Hepatocyte (in vitro differentiated cells): ENCODE measurements around the gene RAB3GAP2. TPM values are rescaled to one million over a fixed set of nuclear protein-coding genes. Genes with fewer than 3 reads are reported as not detected.

Source experiments
- DNase-seq: peaks from one replicate; pipeline ENCODE4 v3.0.0-alpha.2; 2016; ENCODE audit warnings: low spot score
- H2AFZ ChIP-seq: fragments of 200-600 bp; sonication (generic); 2 replicates; pipeline ENCODE4 v1.6.0; 2016; ENCODE audit warnings: antibody characterized with exemption, mild to moderate bottlenecking
- H3K27ac ChIP-seq: fragments of 200-600 bp; sonication (generic); 2 replicates; pipeline ENCODE4 v1.5.1; 2016; ENCODE audit warnings: mild to moderate bottlenecking
- H3K27me3 ChIP-seq: fragments of 200-600 bp; sonication (generic); 2 replicates; pipeline ENCODE4 v1.6.1; 2016
- H3K36me3 ChIP-seq: fragments of 200-600 bp; sonication (generic); replicated peaks from 2 replicates; pipeline ENCODE4 v1.5.1; 2016; ENCODE audit warnings: low read depth; ENCODE audit not compliant: insufficient read depth
- H3K4me1 ChIP-seq: fragments of 200-600 bp; sonication (generic); 2 replicates; pipeline ENCODE4 v1.5.1; 2016; ENCODE audit warnings: mild to moderate bottlenecking, moderate library complexity; ENCODE audit not compliant: insufficient read depth
- H3K4me2 ChIP-seq: fragments of 200-600 bp; sonication (generic); 2 replicates; pipeline ENCODE4 v1.6.0; 2016
- H3K4me3 ChIP-seq: fragments of 200-600 bp; sonication (generic); 2 replicates; pipeline ENCODE4 v1.5.1; 2016; ENCODE audit warnings: mild to moderate bottlenecking
- H3K79me2 ChIP-seq: fragments of 200-600 bp; sonication (generic); 2 replicates; pipeline ENCODE4 v1.6.0; 2017; ENCODE audit warnings: mild to moderate bottlenecking
- H3K9me2 ChIP-seq: fragments of 200-600 bp; sonication (generic); replicated peaks from 2 replicates; pipeline ENCODE4 v1.6.0; 2017; ENCODE audit warnings: mild to moderate bottlenecking; ENCODE audit not compliant: insufficient read depth
- H3K9me3 ChIP-seq: fragments of 200-600 bp; sonication (generic); 2 replicates; pipeline ENCODE4 v1.5.1; 2016; ENCODE audit warnings: low read depth, mild to moderate bottlenecking
- H4K20me1 ChIP-seq: fragments of 200-600 bp; sonication (generic); 2 replicates; pipeline ENCODE4 v1.6.0; 2016; ENCODE audit warnings: mild to moderate bottlenecking; ENCODE audit not compliant: insufficient read depth, poor library complexity, severe bottlenecking
- CTCF ChIP-seq: fragments of 200-600 bp; sonication (generic); IDR thresholded peaks from 2 replicates; pipeline ENCODE4 v1.5.1; 2016; ENCODE audit warnings: antibody characterized with exemption, mild to moderate bottlenecking; ENCODE audit not compliant: poor library complexity
- EZH2 ChIP-seq: fragments of 200-600 bp; sonication (generic); IDR thresholded peaks from 2 replicates; pipeline ENCODE4 v1.6.1; 2016; ENCODE audit warnings: antibody characterized with exemption, mild to moderate bottlenecking, borderline replicate concordance
- EZH2phosphoT487 ChIP-seq: fragments of 200-600 bp; sonication (generic); IDR thresholded peaks from one replicate; pipeline ENCODE4 v1.6.1; 2018; ENCODE audit warnings: antibody characterized with exemption, mild to moderate bottlenecking, low read depth, moderate library complexity; ENCODE audit not compliant: unreplicated experiment, severe bottlenecking
- microRNA counts: library from miRNA; unstranded; fragments of <30 nt; microRNA quantifications from one replicate; lab custom pipeline; 2017
- microRNA-seq: library from miRNA; unstranded; fragments of <30 nt; microRNA quantifications from one replicate; pipeline ENCODE4, GENCODE V29; 2017
- polyA plus RNA-seq: library from polyadenylated mRNA; unstranded; fragments of >200 nt; fragmentation: Nextera tagmentation; extraction: Ambion mirVana; gene quantifications from 2 replicates; pipeline ENCODE4 v1.2.1, GENCODE V29; 2016
- small RNA-seq: library from RNA; depleted of rRNA; stranded (forward); fragments of <200 nt; gene quantifications from one replicate; pipeline ENCODE3, GENCODE V24; 2014
- total RNA-seq: library from RNA; depleted of rRNA; stranded (reverse); fragments of >200 nt; gene quantifications from 2 replicates; pipeline ENCODE4 v1.2.3, GENCODE V29; 2014

The RAB3GAP2 gene
- total and polyA plus RNA-seq, 2 experiments from 2014 or later: 13.7 to 31.6 TPM

GRCh38 chr1:220099826-220100225 is 172.4 kb downstream of the RAB3GAP2 start:
- TF ChIP-seq CTCF: no peak
- no peak for TF ChIP-seq EZH2
- TF ChIP-seq EZH2phosphoT487: no peak
- Histone ChIP-seq H3K27ac (no peak overlapping the region), H3K4me2 (no peak overlapping the region), H3K4me3 (no peak overlapping the region), H3K27me3 (no peaks in the 10 kb centered on the region), H4K20me1 (peaks cover 3% of the 10 kb centered on the region), H3K79me2 (peaks cover 27% of the 10 kb centered on the region), H2AFZ (no peak overlapping the region), H3K4me1 (peaks cover 9% of the 10 kb centered on the region), H3K9me3 (no peaks in the 10 kb centered on the region), H3K9me2 (no peaks in the 10 kb centered on the region), H3K36me3 (no peaks in the 10 kb centered on the region)
- no peak for DNase-seq

MicroRNAs within 50 kb of the gene (microRNA counts, 767-probe panel; counts per million panel counts)
- microRNA hsa-miR-194-5p (lab: Ali Mortazavi, UCI) (11,510 counts per million, percentile 92 among the panel's probes with 10 or more counts), microRNA hsa-miR-215 (lab: Ali Mortazavi, UCI) (9,519 counts per million, percentile 75 among the panel's probes with 10 or more counts), microRNA hsa-miR-664-3p (lab: Ali Mortazavi, UCI) (not detected)

Small RNA genes within 50 kb of the gene (microRNA-seq; reads per million reads assigned to microRNA genes)
- gene MIR194-1 (4,003 reads per million, percentile 90 among the genes with 10 or more reads in this experiment), gene MIR215 (8,725 reads per million, percentile 93 among the genes with 10 or more reads in this experiment), gene MIR664A (209 reads per million, percentile 66 among the genes with 10 or more reads in this experiment)

Small RNA genes within 50 kb of the gene (small RNA-seq; reads per million reads assigned to genes)
- 497 reads per million, percentile 99 among the genes with 10 or more reads in this experiment for gene MIR194-1
- gene MIR215: 9,032 reads per million, percentile 100 among the genes with 10 or more reads in this experiment
- not detected for gene MIR664A
- gene SNORA36B: 0.09 reads per million

Other genes with a start within 250 kb of the RAB3GAP2 start
- 66.3 and 73.9 TPM in 2 replicates for gene EPRS1, start 225.9 kb downstream of the RAB3GAP2 start, total RNA-seq
- gene EPRS1, start 225.9 kb downstream of the RAB3GAP2 start, polyA plus RNA-seq: 49.7 and 50.7 TPM in 2 replicates
- 37.6 and 53.4 TPM in 2 replicates for gene BPNT1, start 182.7 kb downstream of the RAB3GAP2 start, total RNA-seq
- gene BPNT1, start 182.7 kb downstream of the RAB3GAP2 start, polyA plus RNA-seq: 9.7 and 11.2 TPM in 2 replicates
- gene IARS2, start 178.3 kb downstream of the RAB3GAP2 start, total RNA-seq: 85.8 and 92.9 TPM in 2 replicates
- 48.1 and 55.2 TPM in 2 replicates for gene IARS2, start 178.3 kb downstream of the RAB3GAP2 start, polyA plus RNA-seq